Cardiac fibroblast (primary cell): ENCODE results near the gene EVX1.
A peak's percentile ranks its signal among the peaks of the same experiment; 100 is the strongest.

Source experiments
- DNase-seq, 2 donors: peaks; one replicate each; pipeline versions ENCODE4 v3.0.0 to v3.0.0-alpha.2; 2010; ENCODE audit warnings: low read depth in 2 of 2
- H3K4me3 ChIP-seq, 2 donors: replicated peaks in 1 of 2; 1 replicate in 1 of 2; 2 replicates in 1 of 2; pipeline ENCODE4 v1.5.1; 2011; ENCODE audit warnings: low read depth in 2 of 2, low read length in 2 of 2, mild to moderate bottlenecking in 2 of 2, moderate library complexity in 1 of 2
- CTCF ChIP-seq: IDR thresholded peaks from one replicate; pipeline ENCODE4 v1.5.1; 2011; ENCODE audit warnings: low read depth, mild to moderate bottlenecking, low read length, inconsistent platforms

Gene EVX1

GRCh38 chr7:27197137-27198042, 45.2 kb upstream of the EVX1 start:
- DNase-seq, result no peak
- no peak for TF ChIP-seq CTCF
- H3K4me3 ChIP-seq, result no peak overlapping the region

- H3K4me3 ChIP-seq, result no peak overlapping the region
- DNase-seq, result no peak
- TF ChIP-seq CTCF, result no peak
These were observed 44.3 kb upstream of the EVX1 start for GRCh38 chr7:27198138-27198841.

- H3K4me3 ChIP-seq, result no peak overlapping the region
- TF ChIP-seq CTCF, result no peak
- DNase-seq, result peak in 1 of 2 donors; percentile 17
These were observed 43.5 kb upstream of the EVX1 start for GRCh38 chr7:27198871-27199801.

GRCh38 chr7:27199849-27200760, 42.5 kb upstream of the EVX1 start, which contains the start of gene HOXA13:
TSS of gene HOXA13 (minus strand) at chr7:27200091. CDS start at chr7:27200077, 14 bp downstream.
- H3K4me3 ChIP-seq, result peak within 1 kb of the TSS; percentile 22 to 30
- DNase-seq, result no peak
- TF ChIP-seq CTCF, result no peak

GRCh38 chr7:27200761-27201579, 41.6 kb upstream of the EVX1 start:
- no peak for TF ChIP-seq CTCF
- DNase-seq, result no peak
- H3K4me3 ChIP-seq, result no peak overlapping the region
